Measurements from ENCODE around the gene MMADHC.

DNA sequence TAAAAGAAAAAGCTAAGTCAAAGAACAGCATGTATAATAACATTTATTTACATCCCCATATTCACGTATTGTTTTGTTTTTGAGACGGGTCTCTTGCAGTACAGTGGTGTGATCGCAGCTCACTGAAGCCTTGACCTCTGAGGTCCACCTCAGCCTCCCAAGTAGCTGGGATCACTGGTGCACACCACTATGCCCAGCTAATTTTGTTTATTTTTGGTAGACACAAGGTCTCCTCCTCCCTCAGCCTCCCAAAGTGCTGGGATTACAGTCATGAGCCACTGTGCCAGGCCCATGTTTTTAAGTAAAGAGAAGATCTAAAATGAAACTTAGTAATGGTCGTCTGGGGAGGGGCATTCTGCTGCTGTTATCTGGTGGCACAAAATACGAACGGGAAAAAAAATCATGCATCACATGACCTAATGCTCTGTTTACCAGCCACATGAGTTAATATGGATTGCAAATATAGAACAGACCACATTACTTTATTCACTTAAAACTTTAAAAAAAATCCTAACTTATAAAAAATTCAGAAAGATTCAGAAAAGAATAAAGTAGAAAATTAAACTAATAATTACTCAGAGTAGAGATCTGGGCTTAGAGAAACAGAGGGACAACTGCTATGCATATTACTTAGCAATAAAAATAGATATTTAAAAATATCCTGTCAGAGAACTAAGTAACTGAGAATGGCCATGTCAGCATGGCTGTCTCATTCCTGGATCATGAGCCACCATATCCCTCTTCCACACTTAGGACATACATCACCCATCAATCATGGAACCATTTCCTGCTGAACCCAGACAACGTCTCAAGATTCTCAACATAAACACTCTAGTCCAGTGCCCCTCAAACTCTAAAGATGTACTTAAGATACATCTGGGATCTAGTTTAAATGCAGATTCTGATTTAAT is 7.3 kb downstream of the MMADHC start:
- TF ChIP-seq, protein P1, sequence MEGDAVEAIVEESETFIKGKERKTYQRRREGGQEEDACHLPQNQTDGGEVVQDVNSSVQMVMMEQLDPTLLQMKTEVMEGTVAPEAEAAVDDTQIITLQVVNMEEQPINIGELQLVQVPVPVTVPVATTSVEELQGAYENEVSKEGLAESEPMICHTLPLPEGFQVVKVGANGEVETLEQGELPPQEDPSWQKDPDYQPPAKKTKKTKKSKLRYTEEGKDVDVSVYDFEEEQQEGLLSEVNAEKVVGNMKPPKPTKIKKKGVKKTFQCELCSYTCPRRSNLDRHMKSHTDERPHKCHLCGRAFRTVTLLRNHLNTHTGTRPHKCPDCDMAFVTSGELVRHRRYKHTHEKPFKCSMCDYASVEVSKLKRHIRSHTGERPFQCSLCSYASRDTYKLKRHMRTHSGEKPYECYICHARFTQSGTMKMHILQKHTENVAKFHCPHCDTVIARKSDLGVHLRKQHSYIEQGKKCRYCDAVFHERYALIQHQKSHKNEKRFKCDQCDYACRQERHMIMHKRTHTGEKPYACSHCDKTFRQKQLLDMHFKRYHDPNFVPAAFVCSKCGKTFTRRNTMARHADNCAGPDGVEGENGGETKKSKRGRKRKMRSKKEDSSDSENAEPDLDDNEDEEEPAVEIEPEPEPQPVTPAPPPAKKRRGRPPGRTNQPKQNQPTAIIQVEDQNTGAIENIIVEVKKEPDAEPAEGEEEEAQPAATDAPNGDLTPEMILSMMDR (conservative IDR thresholded peaks at IDR 0.05) = no peak
- no peak for TF ChIP-seq EZH2 (IDR thresholded peaks at IDR 0.05; ENCODE audit: low read depth)

Measured in PC-9 (cell line).